ENCODE results near the gene TLR8. TPM values are rescaled to one million over a fixed set of nuclear protein-coding genes. Genes with fewer than 3 reads are reported as not detected.

TLR8 gene
- total RNA-seq, 2 experiments from 2014 or later: not detected

Other genes starting within 250 kb of the TLR8 start
- gene PRPS2, start 115.2 kb upstream of the TLR8 start, total RNA-seq: 100 to 1,000 TPM; 104 to 105 TPM
- not detected for gene TLR7, start 39.5 kb upstream of the TLR8 start, total RNA-seq
- gene TMSB4X, start 68.5 kb downstream of the TLR8 start, total RNA-seq: 1,000 to 10,000 TPM; 6,087 to 6,256 TPM
- gene FAM9C, start 138.0 kb downstream of the TLR8 start, total RNA-seq: under 1 TPM in 1 of 2 experiments, not detected in 1; 0.05 TPM

All from activated CD4-positive, alpha-beta memory T cell treated with anti-CD3 and anti-CD28 coated beads for 36 hours (primary cell).